Left ventricle myocardium inferior (tissue), 1 donor: Measurements from ENCODE around the gene SCRG1. TPM values are rescaled to one million over a fixed set of nuclear protein-coding genes. Genes with fewer than 3 reads are reported as not detected.

ENCODE experiments used
- DNase-seq: peaks from one replicate; pipeline ENCODE4 v3.0.0-alpha.2; 2020
- H3K27ac ChIP-seq: fragments of 200-600 bp; replicated peaks from 2 replicates; pipeline ENCODE4 v1.8.0; 2021
- H3K27me3 ChIP-seq: fragments of 200-600 bp; 2 replicates; pipeline ENCODE4 v1.8.0; 2021; ENCODE audit warnings: low read depth
- H3K36me3 ChIP-seq: fragments of 200-600 bp; 2 replicates; pipeline ENCODE4 v1.8.0; 2021
- H3K4me1 ChIP-seq: fragments of 200-600 bp; 2 replicates; pipeline ENCODE4 v1.8.0; 2021
- H3K4me3 ChIP-seq: fragments of 200-600 bp; 2 replicates; pipeline ENCODE4 v1.8.0; 2021; ENCODE audit warnings: mild to moderate bottlenecking, moderate library complexity
- H3K9me3 ChIP-seq: fragments of 200-600 bp; replicated peaks from 2 replicates; pipeline ENCODE4 v1.8.0; 2021
- intact Hi-C: fragments of 100-400 bp; cut with micrococcal nuclease; formaldehyde crosslinking; loops from one replicate; pipeline ENCODE4 v1.11.0; 2022
- total RNA-seq: library from RNA; stranded (reverse); fragmentation: NEBNext Ultra II Directional; extraction: Animal tissue kit (Norgen Biotek cat#: 25700); gene quantifications from one replicate; pipeline ENCODE4 v1.2.1, GENCODE V29; 2021
- TF ChIP-seq, protein P1 (sequence below): fragments of 200-600 bp; IDR thresholded peaks from 2 replicates; pipeline ENCODE4 v1.8.0; 2021; ENCODE audit warnings: antibody characterized with exemption, mild to moderate bottlenecking, borderline replicate concordance
- donor health status: DM: no; HTN: yes; CAD: no; lungs with severe emphysema.

SCRG1 gene
- total RNA-seq, 1 donor from 2014 or later: 0.41 TPM

DNA sequence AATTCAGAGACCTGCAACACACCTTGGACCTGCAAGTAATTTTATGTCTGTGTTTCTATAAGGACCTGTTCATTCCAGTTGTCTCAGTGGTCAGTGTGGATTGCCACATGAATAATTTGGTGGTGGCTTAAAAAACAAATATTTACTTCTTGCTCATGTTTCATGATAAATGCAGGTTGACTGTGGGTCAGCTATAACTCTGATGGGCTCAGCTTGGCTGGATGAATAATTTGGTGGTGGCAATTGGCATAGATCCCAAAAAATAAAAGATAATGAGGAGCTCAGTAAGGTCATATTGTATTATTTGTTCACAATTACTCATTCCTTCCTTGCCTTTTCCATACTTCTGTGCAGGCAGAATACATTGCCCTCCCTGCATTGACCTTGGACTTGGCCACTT, 18.9 kb upstream of the SCRG1 start:
- Histone ChIP-seq H3K4me3 (no peak overlapping the region), H3K27me3 (no peaks in the 10 kb centered on the region), H3K4me1 (peaks cover 7% of the 10 kb centered on the region), H3K36me3 (no peaks in the 10 kb centered on the region), H3K9me3 (no peaks in the 10 kb centered on the region), H3K27ac (no peak overlapping the region)
- intact Hi-C loops: loop anchor here (2.0 to 10.0 kb wide), 2 partner anchors 99 to 403 kb away; no protein-coding TSS in a partner anchor
- TF ChIP-seq, protein P1, sequence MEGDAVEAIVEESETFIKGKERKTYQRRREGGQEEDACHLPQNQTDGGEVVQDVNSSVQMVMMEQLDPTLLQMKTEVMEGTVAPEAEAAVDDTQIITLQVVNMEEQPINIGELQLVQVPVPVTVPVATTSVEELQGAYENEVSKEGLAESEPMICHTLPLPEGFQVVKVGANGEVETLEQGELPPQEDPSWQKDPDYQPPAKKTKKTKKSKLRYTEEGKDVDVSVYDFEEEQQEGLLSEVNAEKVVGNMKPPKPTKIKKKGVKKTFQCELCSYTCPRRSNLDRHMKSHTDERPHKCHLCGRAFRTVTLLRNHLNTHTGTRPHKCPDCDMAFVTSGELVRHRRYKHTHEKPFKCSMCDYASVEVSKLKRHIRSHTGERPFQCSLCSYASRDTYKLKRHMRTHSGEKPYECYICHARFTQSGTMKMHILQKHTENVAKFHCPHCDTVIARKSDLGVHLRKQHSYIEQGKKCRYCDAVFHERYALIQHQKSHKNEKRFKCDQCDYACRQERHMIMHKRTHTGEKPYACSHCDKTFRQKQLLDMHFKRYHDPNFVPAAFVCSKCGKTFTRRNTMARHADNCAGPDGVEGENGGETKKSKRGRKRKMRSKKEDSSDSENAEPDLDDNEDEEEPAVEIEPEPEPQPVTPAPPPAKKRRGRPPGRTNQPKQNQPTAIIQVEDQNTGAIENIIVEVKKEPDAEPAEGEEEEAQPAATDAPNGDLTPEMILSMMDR: no peak
- no peak for DNase-seq

DNA sequence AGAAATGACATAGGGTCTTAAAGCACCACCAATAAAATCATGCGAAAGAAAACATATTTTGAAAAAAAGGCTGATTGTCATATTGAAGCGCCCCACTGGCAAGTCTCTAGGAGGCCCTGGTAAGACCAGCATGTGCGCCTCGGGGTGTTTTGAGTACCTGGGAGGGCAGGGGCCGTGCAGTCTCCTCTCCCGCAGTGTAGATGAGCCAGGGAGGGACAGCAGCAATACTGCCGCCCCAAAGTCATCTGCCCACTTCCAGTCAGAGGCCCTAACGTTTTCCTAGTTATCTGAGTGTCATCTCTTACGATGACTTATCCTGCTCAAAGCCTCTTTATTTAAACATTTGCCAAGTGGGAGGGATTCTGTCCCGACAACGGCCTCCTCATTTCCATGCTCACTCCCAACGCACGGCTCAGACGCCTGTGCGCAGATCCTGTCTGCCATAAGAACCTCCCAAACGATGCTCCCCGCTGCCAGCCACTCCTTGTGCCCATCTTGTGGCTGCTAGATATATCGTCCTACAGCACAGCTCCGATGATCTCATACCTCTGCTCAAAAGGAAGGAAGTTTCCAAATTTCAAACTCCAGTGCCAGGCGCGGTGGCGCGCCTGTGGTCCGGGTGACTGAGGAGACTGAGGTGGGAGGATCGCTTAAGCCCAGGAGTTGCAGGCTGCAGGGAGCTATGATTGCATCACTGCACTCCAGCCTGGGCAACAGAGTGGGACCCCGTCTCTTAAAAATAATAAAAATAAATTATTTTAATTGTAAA, 17.2 kb upstream of the SCRG1 start:
- Histone ChIP-seq H3K27me3 (no peaks in the 10 kb centered on the region), H3K9me3 (no peaks in the 10 kb centered on the region), H3K4me3 (peak overlapping the region; percentile 15), H3K36me3 (no peaks in the 10 kb centered on the region), H3K4me1 (peaks cover 13% of the 10 kb centered on the region), H3K27ac (peak overlapping the region; percentile 5)
- TF ChIP-seq, protein P1: no peak
- intact Hi-C loops: loop anchor here (2.0 to 10.0 kb wide), 2 partner anchors 97 to 401 kb away; no protein-coding TSS in a partner anchor
- DNase-seq: peak; percentile 48

DNA sequence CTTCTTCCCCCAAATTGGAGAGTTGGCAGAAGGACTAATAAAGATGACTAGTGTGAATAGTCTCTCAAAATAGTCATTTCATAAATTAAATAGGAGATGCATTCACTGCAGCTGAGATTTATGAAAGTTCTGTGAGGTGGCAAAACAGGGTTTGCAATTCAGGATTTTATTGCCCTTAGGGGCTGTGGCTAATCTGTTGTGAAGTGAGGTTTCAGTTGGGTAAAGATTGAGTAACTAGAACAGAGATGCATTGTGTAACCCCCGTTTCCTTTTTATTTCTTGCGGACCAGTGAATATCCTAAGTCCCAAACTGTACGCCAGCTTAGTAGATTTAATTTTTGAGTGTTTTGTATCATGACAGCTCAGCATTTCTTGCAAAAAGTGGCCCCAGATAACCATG, 16.2 kb upstream of the SCRG1 start:
- Histone ChIP-seq H3K27ac (peak overlapping the region; percentile 5), H3K4me1 (peaks cover 14% of the 10 kb centered on the region)

DNA sequence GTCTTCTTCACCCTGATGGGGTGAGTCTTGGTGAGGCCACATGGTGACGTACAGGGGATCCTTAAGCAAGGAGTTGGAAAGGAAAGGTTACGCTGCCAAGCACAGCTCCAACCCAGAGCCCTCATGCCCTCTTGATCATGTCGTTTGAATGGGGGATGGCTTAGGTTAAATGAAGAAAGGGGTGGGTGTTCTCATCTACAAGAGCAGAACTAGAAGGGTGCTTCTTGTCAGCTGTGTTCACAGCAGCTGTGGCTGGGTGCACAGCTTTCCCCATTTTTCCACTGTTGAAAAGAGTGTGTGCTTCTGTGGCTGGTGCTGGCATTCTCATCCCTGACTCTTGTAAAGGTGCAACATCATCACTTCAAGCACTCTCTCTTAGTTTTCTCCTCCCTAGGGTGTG, 15.5 kb upstream of the SCRG1 start:
- H3K27ac ChIP-seq: peak overlapping the region; percentile 5
- no peak for DNase-seq
- TF ChIP-seq, protein P1: no peak
- intact Hi-C loops: loop anchor here (10.0 kb wide), 1 partner anchor 400 kb away; no protein-coding TSS in a partner anchor
- H3K4me1 ChIP-seq: peaks cover 18% of the 10 kb centered on the region
- no peaks in the 10 kb centered on the region for H3K36me3 ChIP-seq
- H3K9me3 ChIP-seq: no peaks in the 10 kb centered on the region
- H3K27me3 ChIP-seq: no peaks in the 10 kb centered on the region
- no peak overlapping the region for H3K4me3 ChIP-seq

More for the DNA sequence above, 16.2 kb upstream of the SCRG1 start:
- H3K4me3 ChIP-seq: no peak overlapping the region
- TF ChIP-seq, protein P1: no peak
- H3K9me3 ChIP-seq: no peaks in the 10 kb centered on the region
- intact Hi-C loops: loop anchor here (10.0 kb wide), 1 partner anchor 400 kb away; no protein-coding TSS in a partner anchor
- DNase-seq: no peak
- no peaks in the 10 kb centered on the region for H3K27me3 ChIP-seq
- H3K36me3 ChIP-seq: no peaks in the 10 kb centered on the region

DNA sequence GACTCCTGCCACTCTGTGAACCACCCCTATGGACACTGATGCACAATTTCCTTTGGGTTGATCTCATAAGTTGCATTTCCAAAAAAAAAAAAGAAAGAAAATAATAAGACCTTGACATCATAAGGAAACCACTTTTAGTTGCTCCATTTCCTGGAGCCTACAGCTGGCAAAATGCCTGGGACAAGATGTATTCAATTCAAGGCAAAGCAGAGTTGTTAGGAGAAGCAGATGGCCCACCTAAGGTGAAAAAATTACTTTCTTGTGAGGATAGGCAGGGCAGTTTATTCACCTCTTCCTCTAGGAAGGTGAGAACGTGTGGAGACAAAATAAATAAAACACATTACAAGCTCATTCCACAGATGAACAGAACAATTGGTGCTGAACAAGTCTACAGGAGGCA, 14.1 kb upstream of the SCRG1 start:
- H3K27ac ChIP-seq: no peak overlapping the region
- TF ChIP-seq, protein P1: no peak
- H3K4me1 ChIP-seq: peaks cover 18% of the 10 kb centered on the region
- no peak for DNase-seq
- intact Hi-C loops: loop anchor here (10.0 kb wide), 1 partner anchor 398 kb away; no protein-coding TSS in a partner anchor
- H3K4me3 ChIP-seq: no peak overlapping the region
- H3K27me3 ChIP-seq: no peaks in the 10 kb centered on the region
- H3K36me3 ChIP-seq: no peaks in the 10 kb centered on the region
- H3K9me3 ChIP-seq: no peaks in the 10 kb centered on the region
